Measurements from ENCODE around the gene PAQR5.

PAQR5 gene

DNA sequence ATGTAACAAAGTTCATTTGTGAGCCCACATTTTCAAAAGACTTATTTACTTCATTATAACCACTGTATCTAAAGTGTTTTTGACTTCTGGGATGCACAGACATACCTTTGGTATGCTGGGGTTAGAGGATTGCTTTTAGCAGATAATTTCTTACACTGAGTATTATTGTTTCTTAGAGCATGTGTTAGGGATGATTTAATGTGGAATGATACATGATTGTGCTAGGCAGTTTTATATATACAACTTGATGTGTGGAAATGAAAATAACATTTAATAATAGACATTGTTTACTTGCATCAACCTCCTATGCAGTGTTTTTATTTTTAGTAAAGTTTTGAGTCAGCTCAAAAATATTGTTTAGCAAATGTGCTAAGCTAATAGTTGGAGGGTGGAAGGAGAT is 118.9 kb downstream of the PAQR5 start:
- no peak overlapping the region for H3K4me3 ChIP-seq (ENCODE audit: low read depth in 1 of 2, low read length in 2 of 2)
- peaks cover 21% of the 10 kb centered on the region for H3K4me1 ChIP-seq (ENCODE audit: insufficient read depth, low read length)
- TF ChIP-seq, protein P1, sequence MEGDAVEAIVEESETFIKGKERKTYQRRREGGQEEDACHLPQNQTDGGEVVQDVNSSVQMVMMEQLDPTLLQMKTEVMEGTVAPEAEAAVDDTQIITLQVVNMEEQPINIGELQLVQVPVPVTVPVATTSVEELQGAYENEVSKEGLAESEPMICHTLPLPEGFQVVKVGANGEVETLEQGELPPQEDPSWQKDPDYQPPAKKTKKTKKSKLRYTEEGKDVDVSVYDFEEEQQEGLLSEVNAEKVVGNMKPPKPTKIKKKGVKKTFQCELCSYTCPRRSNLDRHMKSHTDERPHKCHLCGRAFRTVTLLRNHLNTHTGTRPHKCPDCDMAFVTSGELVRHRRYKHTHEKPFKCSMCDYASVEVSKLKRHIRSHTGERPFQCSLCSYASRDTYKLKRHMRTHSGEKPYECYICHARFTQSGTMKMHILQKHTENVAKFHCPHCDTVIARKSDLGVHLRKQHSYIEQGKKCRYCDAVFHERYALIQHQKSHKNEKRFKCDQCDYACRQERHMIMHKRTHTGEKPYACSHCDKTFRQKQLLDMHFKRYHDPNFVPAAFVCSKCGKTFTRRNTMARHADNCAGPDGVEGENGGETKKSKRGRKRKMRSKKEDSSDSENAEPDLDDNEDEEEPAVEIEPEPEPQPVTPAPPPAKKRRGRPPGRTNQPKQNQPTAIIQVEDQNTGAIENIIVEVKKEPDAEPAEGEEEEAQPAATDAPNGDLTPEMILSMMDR (IDR thresholded peaks at IDR 0.05; ENCODE audit: borderline replicate concordance, extremely low read depth, low read length, poor library complexity, severe bottlenecking) = no peak
- TF ChIP-seq EZH2 (IDR thresholded peaks at IDR 0.05; ENCODE audit: borderline replicate concordance, low read depth, low read length, severe bottlenecking) = no peak
- no peak overlapping the region for H3K27ac ChIP-seq (ENCODE audit: low read length)
- no peak for DNase-seq
- H4K20me1 ChIP-seq (ENCODE audit: insufficient read depth, low read length) = no peaks in the 10 kb centered on the region; the same call in 1 of the 2 replicates
- H3K9me3 ChIP-seq (ENCODE audit: insufficient read depth, low read length, severe bottlenecking) = no peaks in the 10 kb centered on the region
- H3K9ac ChIP-seq (ENCODE audit: low read depth, low read length) = no peak overlapping the region
- H2AFZ ChIP-seq (ENCODE audit: low read depth, low read length) = no peak overlapping the region
- H3K27me3 ChIP-seq (ENCODE audit: insufficient read depth, low read length, poor library complexity) = no peaks in the 10 kb centered on the region
- ATAC-seq (ENCODE audit: insufficient read depth, low read depth) = no peak
- H3K79me2 ChIP-seq (ENCODE audit: insufficient read depth, low read length) = peaks cover 51% of the 10 kb centered on the region
- H3K36me3 ChIP-seq (ENCODE audit: insufficient read depth, low read length) = peaks cover 54% of the 10 kb centered on the region
- H3K4me2 ChIP-seq (ENCODE audit: insufficient read depth, low read length) = 0 out of 2 replicates have a peak overlapping the region, but pooled peaks have one; percentile 6

DNA sequence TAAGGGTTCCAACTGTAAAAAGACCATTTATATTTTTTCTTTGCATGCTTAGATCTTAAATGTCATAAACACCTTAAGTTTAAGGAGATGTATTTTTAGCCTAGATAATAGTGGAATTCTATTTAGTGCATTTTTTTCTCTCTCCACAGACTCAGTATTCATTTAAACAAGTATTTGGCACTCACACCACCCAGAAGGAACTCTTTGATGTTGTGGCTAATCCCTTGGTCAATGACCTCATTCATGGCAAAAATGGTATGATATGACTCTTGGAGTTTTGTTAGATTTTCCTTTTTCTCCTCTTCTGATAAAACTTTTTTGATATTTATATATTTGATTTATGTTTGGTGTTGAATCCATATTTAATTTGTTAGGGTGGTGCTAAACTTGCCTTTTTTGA is 122.8 kb downstream of the PAQR5 start:
- no peaks in the 10 kb centered on the region for H3K9me3 ChIP-seq (ENCODE audit: insufficient read depth, low read length, severe bottlenecking)
- DNase-seq (no peak), ATAC-seq (ENCODE audit: insufficient read depth, low read depth) (no peak)
- peaks cover 83% of the 10 kb centered on the region for H3K36me3 ChIP-seq (ENCODE audit: insufficient read depth, low read length)
- H3K79me2 ChIP-seq (ENCODE audit: insufficient read depth, low read length) = peaks cover 27% of the 10 kb centered on the region
- H3K27ac ChIP-seq (ENCODE audit: low read length) = no peak overlapping the region
- TF ChIP-seq, protein P1 (IDR thresholded peaks at IDR 0.05; ENCODE audit: borderline replicate concordance, extremely low read depth, low read length, poor library complexity, severe bottlenecking) = no peak
- TF ChIP-seq EZH2 (IDR thresholded peaks at IDR 0.05; ENCODE audit: borderline replicate concordance, low read depth, low read length, severe bottlenecking) = no peak
- no peaks in the 10 kb centered on the region; the same call in none of the 2 replicates for H4K20me1 ChIP-seq (ENCODE audit: insufficient read depth, low read length)
- peaks cover under 1% of the 10 kb centered on the region for H3K4me1 ChIP-seq (ENCODE audit: insufficient read depth, low read length)
- no peaks in the 10 kb centered on the region for H3K27me3 ChIP-seq (ENCODE audit: insufficient read depth, low read length, poor library complexity)
- H3K9ac ChIP-seq (ENCODE audit: low read depth, low read length) = no peak overlapping the region
- no peak overlapping the region for H3K4me3 ChIP-seq (ENCODE audit: low read depth in 1 of 2, low read length in 2 of 2)
- no peak overlapping the region for H3K4me2 ChIP-seq (ENCODE audit: insufficient read depth, low read length)
- no peak overlapping the region for H2AFZ ChIP-seq (ENCODE audit: low read depth, low read length)

DNA sequence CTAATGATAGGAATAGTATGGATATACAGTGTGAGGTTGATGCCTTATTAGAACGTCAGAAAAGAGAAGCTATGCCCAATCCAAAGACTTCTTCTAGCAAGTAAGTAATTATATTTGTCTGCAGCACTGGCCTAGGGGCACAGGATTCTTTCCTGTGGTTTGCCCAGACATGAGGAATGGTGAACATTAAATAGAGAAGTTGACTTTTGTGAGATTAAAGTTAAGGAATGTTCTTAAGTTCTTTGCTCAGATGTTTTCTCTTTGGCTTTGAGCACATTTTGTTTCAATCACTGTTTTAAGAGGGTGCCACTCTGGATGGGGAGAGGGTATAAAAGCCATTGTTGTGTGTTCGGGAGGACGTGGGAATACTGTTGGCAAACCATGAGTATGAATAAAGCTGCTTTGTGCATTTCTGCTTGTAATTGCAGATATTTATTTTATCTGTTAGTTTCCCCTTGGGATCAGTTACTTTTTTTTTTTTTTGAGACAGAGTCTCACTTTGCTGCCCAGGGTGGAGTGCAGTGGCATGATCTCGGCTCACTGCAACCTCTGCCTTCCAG is 123.7 kb downstream of the PAQR5 start:
- H2AFZ ChIP-seq (ENCODE audit: low read depth, low read length) = no peak overlapping the region
- peaks cover 88% of the 10 kb centered on the region for H3K36me3 ChIP-seq (ENCODE audit: insufficient read depth, low read length)
- no peaks in the 10 kb centered on the region for H3K4me1 ChIP-seq (ENCODE audit: insufficient read depth, low read length)
- no peaks in the 10 kb centered on the region for H3K9me3 ChIP-seq (ENCODE audit: insufficient read depth, low read length, severe bottlenecking)
- H4K20me1 ChIP-seq (ENCODE audit: insufficient read depth, low read length) = no peaks in the 10 kb centered on the region; the same call in none of the 2 replicates
- no peak overlapping the region for H3K27ac ChIP-seq (ENCODE audit: low read length)
- H3K4me3 ChIP-seq (ENCODE audit: low read depth in 1 of 2, low read length in 2 of 2) = no peak overlapping the region
- H3K27me3 ChIP-seq (ENCODE audit: insufficient read depth, low read length, poor library complexity) = no peaks in the 10 kb centered on the region
- H3K9ac ChIP-seq (ENCODE audit: low read depth, low read length) = no peak overlapping the region
- H3K79me2 ChIP-seq (ENCODE audit: insufficient read depth, low read length) = peaks cover 19% of the 10 kb centered on the region
- DNase-seq (no peak), ATAC-seq (ENCODE audit: insufficient read depth, low read depth) (no peak)
- TF ChIP-seq EZH2 (IDR thresholded peaks at IDR 0.05; ENCODE audit: borderline replicate concordance, low read depth, low read length, severe bottlenecking) = no peak
- TF ChIP-seq, protein P1 (IDR thresholded peaks at IDR 0.05; ENCODE audit: borderline replicate concordance, extremely low read depth, low read length, poor library complexity, severe bottlenecking) = no peak
- no peak overlapping the region for H3K4me2 ChIP-seq (ENCODE audit: insufficient read depth, low read length)

Data from DND-41 (cell line).